ENCODE measurements around the gene COL4A6. TPM values are rescaled to one million over a fixed set of nuclear protein-coding genes. Genes with fewer than 3 reads are reported as not detected.

Gene COL4A6
- total and polyA plus RNA-seq, 2 of the 8 experiments (the other 6 are each of a cell fraction or from before 2014, with no cell fraction given) = 5.9 to 11.8 TPM

- TF ChIP-seq CHD1 (IDR thresholded peaks at IDR 0.05; ENCODE audit: low read depth, low read length) = no peak
- no peak for TF ChIP-seq KDM4A (IDR thresholded peaks at IDR 0.05; ENCODE audit: low read depth, low read length, severe bottlenecking)
Measured at GRCh38 chrX:108435261-108435660, 3.0 kb downstream of the COL4A6 start (continued).

Data from H1 (cell line).